Erythroblast (primary cell): ENCODE results near the gene AKT2.

Experiments used
- DNase-seq, 2 experiments: peaks; one replicate each; lab custom pipeline; 2025; lab: John Stamatoyannopoulos, UW
- GATA1 ChIP-seq: IDR thresholded peaks from 2 replicates; pipeline ENCODE4 v1.6.1; 2011; ENCODE audit warnings: low read depth, mild to moderate bottlenecking, control low read depth, low read length, moderate library complexity
- POLR2A ChIP-seq: IDR thresholded peaks from 2 replicates; pipeline ENCODE4 v1.6.1; 2011; ENCODE audit warnings: mild to moderate bottlenecking, low read length

AKT2 gene

DNA sequence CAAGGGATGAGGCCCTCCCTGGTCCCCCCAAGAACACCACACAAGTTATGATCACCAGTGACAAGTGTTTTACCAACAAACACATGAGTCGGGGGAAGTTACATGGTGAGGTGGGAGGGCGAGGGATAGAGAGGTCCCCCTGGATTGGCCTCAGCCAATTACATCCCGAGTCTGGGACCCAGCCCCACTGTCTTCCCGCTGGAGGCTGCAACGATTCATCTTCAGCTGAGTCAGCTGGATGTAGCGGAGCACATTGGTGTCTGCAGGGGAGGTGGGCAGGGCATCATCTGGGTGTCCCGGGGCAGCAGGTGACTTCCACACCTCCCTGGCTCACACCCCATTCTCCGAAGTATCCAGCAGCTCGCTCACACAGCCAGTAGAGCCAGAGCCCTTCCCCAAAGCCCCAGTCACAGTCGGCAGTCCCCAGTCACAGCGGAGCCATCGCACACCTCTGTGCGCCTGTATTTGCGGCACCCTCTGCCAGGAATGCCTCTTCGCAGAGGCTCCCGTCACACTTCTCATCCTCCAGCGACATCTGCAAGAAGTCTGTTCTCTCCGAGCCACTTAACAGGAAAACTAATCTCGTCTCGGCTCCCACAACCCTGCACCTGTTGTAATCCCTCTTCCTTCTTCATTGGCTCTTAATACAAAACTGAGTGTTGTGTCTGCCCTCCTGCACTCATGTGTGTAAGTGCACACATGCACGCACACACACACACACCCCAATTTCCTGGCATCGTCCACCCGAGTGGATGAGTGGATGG lies 69.0 kb downstream of the AKT2 start:
- no peak for TF ChIP-seq GATA1
- no peak for TF ChIP-seq POLR2A
- DNase-seq: no peak

DNA sequence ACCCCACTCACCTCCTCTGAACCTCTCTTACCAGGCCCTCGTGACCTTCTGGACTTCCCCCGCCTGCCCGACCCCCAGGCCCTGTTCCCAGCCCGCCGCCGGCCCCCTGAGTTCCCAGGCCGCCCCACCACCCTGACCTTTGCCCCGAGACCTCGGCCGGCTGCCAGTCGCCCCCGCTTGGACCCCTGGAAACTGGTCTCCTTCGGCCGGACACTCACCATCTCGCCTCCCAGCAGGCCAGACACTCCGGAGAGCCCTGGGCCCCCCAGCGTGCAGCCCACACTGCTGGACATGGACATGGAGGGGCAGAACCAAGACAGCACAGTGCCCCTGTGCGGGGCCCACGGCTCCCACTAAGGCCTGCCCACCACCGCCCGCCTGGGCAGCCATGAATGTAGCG lies 70.2 kb downstream of the AKT2 start:
- TF ChIP-seq POLR2A (no peak), GATA1 (no peak)
- no peak for DNase-seq

DNA sequence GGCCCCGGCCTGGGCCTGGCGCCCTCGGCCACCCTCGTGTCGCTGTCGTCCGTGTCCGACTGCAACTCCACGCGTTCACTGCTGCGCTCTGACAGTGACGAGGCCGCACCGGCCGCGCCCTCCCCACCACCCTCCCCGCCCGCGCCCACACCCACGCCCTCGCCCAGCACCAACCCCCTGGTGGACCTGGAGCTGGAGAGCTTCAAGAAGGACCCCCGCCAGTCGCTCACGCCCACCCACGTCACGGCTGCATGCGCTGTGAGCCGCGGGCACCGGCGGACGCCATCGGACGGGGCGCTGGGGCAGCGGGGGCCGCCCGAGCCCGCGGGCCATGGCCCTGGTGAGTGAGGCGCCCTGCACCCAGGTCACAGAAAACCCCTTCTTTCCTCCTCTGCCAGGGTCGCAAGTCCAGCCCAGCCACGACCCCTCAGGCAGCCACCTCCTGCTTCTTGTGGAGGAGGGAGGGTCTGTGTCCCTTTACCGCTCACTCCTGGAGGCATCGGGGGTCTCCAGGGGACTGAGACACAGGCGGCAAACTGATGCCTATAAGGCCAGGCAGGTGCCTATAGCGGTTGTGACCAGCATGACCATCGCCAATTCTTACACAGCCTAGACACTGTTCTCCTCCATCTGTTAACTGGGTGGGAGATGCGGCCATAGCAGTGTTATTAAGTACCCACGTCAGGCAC lies 71.1 kb downstream of the AKT2 start:
- no peak for DNase-seq
- no peak for TF ChIP-seq GATA1
- TF ChIP-seq POLR2A: no peak

DNA sequence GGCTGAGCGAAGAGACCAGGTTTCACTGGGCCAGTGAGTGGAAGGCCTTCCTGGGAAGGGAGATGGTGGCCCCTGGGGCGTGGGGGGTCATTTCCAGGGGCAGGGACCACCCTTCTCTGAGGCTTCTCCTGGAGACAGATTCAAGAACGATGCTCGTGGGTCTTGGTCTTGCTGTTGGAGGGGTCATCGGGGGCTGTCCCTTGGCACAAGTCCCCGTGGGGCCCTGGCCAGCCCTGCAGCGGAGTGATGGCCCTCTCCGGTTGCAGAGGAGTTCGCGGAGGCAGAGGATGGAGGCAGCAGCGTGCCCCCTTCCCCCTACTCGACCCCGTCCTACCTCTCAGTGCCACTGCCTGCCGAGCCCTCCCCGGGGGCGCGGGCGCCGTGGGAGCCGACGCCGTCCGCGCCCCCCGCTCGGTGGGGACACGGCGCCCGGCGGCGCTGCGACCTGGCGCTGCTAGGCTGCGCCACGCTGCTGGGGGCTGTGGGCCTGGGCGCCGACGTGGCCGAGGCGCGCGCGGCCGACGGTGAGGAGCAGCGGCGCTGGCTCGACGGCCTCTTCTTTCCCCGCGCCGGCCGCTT lies 71.8 kb downstream of the AKT2 start:
- TF ChIP-seq POLR2A (no peak), GATA1 (no peak)
- no peak for DNase-seq

DNA sequence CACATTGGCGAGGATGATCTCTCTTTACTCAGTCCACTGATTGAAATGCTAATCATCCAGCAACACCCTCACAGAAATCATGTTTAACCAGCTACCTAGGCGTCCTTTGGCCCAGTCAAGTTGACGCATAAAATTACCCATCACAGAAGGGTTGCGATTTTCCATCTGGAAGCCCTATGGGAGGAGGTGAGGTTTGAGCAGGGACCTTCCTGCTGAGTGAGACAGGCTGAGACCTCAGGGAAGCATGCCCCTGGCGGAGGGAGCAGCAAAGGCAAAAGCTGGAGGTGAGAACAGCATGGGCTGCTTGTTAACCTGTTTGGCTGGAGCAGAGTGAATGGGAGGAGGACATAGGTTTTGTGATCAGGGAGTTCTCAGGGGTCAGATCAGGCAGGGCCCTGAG lies 74.3 kb downstream of the AKT2 start:
- DNase-seq: no peak
- TF ChIP-seq GATA1 (no peak), POLR2A (no peak)

DNA sequence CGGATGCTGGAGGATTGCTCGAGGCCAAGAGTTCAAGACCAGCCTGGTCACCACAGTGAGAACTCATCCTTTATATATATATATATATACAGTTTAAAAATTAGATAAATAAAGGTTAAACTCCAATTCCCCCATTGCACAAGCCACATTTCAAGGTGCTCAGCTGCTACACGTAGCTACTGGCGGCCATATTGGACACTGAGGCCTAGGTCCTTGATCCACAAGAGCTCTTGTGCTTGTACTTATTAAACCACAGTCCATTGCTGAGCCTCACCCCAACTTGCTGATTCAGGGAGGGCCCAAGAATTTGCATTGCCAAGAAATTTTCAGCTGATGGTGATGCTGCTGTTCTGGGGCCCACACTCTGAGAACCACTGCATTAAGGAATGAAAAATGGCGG lies 76.5 kb downstream of the AKT2 start:
- DNase-seq: no peak

DNA sequence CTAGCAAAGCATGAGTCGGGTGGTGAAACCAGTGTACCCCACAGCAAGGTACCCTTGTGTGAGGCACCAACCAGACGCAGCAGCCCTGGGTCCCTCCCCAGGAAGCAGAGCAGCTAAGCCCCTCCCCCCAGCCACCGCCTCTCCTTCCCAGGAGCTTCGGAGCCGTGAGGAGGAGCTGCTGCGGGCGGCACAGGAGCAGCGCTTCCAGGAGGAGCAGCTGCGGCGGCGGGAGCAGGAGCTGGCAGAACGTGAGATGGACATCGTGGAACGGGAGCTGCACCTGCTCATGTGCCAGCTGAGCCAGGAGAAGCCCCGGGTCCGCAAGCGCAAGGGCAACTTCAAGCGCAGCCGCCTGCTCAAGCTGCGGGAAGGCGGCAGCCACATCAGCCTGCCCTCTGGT lies 79.4 kb downstream of the AKT2 start:
- TF ChIP-seq GATA1 (no peak), POLR2A (no peak)
- DNase-seq: no peak

More for the DNA sequence above, 76.5 kb downstream of the AKT2 start:
- TF ChIP-seq POLR2A (no peak), GATA1 (no peak)

DNA sequence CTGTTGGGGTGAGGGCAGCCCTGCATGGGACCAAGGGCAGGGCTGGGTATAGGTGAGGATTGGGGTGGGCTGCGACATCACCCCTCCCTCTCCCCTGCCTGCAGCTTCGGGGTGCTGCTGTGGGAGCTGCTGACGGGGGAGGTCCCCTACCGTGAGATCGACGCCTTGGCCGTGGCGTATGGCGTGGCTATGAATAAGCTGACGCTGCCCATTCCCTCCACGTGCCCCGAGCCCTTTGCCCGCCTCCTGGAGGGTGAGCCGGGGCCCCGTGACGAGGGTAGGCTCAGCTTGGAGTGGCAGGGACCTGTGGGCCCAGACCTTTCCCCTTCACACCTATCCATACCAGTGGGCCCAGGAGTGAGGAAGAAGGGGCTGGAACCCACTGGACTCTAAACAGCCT lies 80.8 kb downstream of the AKT2 start:
- no peak for DNase-seq
- TF ChIP-seq GATA1: no peak
- TF ChIP-seq POLR2A: no peak

DNA sequence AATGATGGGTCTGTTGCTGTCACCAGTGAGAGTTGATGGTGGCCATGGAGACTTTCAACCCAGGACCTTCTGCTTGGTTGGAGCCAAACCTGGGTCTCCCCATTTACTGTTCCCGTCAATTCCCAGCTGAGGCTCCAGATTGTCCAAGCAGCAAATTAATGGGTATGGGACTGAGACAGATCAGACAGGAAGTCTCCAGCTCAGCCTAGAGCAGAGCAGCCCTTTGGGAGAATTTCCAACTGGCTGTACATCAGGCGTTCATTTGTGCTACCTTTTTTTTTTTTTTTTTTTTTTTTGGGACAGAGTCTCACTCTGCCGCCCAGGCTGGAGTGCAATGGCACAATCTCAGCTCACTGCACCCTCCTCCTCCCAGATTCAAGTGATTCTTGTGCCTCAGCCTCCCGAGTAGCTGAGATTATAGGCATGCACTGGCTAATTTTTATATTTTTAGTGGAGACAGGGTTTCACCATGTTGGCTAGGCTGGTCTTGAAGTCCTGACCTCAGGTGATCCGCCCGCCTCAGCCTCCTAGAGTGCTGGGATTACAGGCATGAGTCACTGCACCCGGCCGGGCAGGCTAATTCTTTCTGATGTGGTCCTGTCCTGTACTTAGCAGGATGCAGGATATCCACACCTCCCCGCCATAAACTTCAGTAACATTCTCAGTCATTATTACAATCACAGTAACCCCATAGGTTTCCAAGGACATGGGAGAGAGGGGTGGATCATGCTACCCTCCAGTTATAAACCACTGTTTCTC lies 84.6 kb downstream of the AKT2 start:
- TF ChIP-seq GATA1 (no peak), POLR2A (no peak)
- no peak for DNase-seq

DNA sequence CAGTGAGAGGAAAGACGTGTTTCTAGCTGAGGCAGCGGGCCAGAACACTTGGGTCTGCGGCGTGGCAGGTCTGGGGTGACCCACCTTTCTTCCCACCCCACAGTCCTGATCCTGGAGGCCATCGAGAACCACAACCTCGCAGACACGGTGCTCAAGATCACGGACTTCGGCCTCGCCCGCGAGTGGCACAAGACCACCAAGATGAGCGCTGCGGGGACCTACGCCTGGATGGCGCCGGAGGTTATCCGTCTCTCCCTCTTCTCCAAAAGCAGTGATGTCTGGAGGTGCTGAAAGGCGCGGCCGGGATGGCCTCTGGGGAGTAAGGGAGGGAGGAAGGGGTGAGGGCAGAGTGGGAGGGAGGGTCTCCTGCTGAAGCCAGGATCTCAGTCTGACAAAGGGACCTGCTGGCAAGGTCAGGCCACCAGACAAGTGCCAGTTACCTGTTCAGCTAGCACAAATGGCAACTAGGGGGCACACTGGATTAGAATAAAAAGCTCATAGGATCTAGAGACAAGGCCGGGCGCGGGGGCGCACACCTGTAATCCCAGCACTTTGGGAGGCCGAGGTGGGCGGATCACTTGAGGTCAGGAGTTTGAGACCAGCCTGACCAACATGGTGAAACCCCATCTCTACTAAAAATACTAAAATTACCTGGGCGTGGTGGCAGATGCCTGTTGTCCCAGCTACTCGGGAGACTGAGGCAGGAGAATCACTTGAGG lies 86.7 kb downstream of the AKT2 start:
- TF ChIP-seq GATA1: no peak
- no peak for TF ChIP-seq POLR2A
- DNase-seq: no peak

DNA sequence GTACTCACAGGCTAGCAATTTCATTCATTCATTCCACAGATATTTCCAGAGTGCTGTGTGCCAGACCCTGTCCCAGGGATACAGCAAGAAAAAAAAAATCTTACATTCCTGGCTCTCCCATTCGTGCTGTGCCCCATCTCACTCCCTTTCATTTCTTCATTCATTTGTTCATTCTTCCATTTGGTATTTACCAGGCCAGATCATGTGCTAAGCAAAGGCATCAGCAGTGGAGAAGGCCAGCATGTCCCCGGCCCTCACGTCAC lies 91.6 kb downstream of the AKT2 start:
- DNase-seq: no peak

DNA sequence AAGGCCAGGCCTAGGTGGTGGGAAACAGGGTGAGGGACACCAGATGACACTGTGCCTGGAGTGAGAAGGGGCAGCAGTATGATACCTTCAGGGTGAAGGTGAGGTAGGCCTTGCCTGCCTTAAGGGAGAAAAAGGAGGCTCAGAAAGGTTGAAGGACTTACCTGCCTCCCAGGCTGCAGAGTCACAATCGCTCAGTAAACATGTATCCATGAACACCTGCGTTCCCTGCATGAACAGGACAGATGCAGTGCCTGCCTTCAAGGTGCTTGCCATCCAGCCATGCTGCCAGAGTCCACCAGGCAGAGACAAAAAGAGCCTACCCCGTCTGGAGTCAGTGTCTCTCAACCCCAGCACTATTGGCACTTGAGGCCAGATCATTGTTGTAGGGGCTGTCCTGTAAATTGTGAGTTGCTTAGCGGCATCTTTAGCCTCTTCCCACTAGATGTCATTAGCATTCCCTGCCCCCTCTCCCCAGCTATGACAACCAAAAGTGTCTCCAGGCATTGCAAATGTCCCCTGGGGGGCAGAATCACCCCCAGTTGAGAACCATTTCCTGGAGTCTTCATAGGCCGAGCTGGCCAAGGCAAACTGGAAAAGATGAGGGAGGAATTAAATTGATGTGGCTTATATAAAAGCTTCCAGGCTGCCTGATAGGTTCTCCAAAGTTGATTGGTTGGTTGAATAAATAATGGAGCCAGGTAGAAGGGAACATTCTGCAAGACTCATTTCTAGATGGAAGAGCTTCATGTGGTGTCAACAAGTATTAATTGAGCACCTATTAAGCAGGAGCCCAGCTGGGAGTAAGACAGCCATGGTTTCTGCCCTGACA lies 92.2 kb downstream of the AKT2 start:
- no peak for DNase-seq
- TF ChIP-seq POLR2A (no peak), GATA1 (no peak)

More for the DNA sequence above, 91.6 kb downstream of the AKT2 start:
- TF ChIP-seq POLR2A: no peak
- no peak for TF ChIP-seq GATA1

DNA sequence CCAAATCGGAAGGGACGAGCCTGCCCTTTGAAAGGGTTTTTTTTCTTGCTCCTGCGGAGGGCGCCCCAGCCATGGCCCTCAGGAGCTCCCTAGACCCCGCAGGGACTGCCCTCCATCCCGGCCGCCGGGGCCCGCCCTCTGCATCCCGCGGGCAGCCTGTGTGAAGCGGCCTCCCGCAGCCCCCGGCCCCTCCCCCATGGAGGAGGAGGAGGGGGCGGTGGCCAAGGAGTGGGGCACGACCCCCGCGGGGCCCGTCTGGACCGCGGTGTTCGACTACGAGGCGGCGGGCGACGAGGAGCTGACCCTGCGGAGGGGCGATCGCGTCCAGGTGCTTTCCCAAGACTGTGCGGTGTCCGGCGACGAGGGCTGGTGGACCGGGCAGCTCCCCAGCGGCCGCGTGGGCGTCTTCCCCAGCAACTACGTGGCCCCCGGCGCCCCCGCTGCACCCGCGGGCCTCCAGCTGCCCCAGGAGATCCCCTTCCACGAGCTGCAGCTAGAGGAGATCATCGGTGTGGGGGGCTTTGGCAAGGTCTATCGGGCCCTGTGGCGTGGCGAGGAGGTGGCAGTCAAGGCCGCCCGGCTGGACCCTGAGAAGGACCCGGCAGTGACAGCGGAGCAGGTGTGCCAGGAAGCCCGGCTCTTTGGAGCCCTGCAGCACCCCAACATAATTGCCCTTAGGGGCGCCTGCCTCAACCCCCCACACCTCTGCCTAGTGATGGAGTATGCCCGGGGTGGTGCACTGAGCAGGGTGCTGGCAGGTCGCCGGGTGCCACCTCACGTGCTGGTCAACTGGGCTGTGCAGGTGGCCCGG lies 93.1 kb downstream of the AKT2 start:
- TF ChIP-seq GATA1: no peak
- TF ChIP-seq POLR2A: no peak
- peak; percentile 50 to 57 for DNase-seq
